RWPE1 (cell line): ENCODE measurements around the gene BSCL2.
A peak's percentile ranks its signal among the peaks of the same experiment; 100 is the strongest.

ENCODE experiments used
- CTCF ChIA-PET: fragments of 350-600 bp; sonication (Branson Sonifier 250); formaldehyde crosslinking; extraction: SDS; loops from one replicate; lab custom pipeline; 2021; lab: Yijun Ruan, JAX
- POLR2A ChIA-PET: fragments of 400-600 bp; formaldehyde crosslinking; extraction: SDS; loops from one replicate; lab custom pipeline; 2020; ENCODE audit warnings: antibody characterized with exemption; ENCODE audit not compliant: low non-redundant PET; lab: Yijun Ruan, JAX
- DNase-seq: peaks from one replicate; pipeline ENCODE4 v3.0.0; 2012; ENCODE audit warnings: low spot score
- H3K27ac ChIP-seq: fragments of 450-650 bp; 2 replicates; pipeline ENCODE4 v1.5.1; 2017
- CTCF ChIP-seq: fragments of 450-650 bp; conservative IDR thresholded peaks from 2 replicates; pipeline ENCODE4 v1.5.1; 2017; ENCODE audit warnings: low read depth, mild to moderate bottlenecking

The BSCL2 gene

GRCh38 chr11:62712276-62712812 is 5.1 kb upstream of the BSCL2 start:
- CTCF ChIA-PET, result interaction anchor here (0.6 kb wide), 2 partner anchors 65 to 123 kb away, joined by 4 read pairs; no protein-coding TSS in a partner anchor
- POLR2A ChIA-PET, result no interaction called here
- no peak for DNase-seq
- no peak overlapping the region for H3K27ac ChIP-seq
- TF ChIP-seq CTCF, result no peak

GRCh38 chr11:62710001-62710345 is 2.7 kb upstream of the BSCL2 start:
- DNase-seq, result no peak

GRCh38 chr11:62709247-62710000 is 2.2 kb upstream of the BSCL2 start:
- ChIA-PET POLR2A (interaction anchor here (0.6 to 1.0 kb wide), 3 partner anchors 9 to 44 kb away, joined by 4 to 6 read pairs (median 5); partner anchors contain the start of genes UBXN1 and ZBTB3), CTCF (interaction anchor here (0.6 kb wide), 2 partner anchors 43 to 77 kb away, joined by 3 to 5 read pairs; no protein-coding TSS in a partner anchor)
- peak; percentile 89 for DNase-seq
- no peak for TF ChIP-seq CTCF
- peak overlapping the region; percentile 98 for H3K27ac ChIP-seq

More at GRCh38 chr11:62710001-62710345, 2.7 kb upstream of the BSCL2 start:
- TF ChIP-seq CTCF, result no peak
- CTCF ChIA-PET, result no interaction called here
- POLR2A ChIA-PET, result interaction anchor here (0.6 to 1.0 kb wide), 2 partner anchors 10 to 44 kb away, joined by 4 to 5 read pairs; partner anchors contain the start of gene ZBTB3
- peak overlapping the region; percentile 98 for H3K27ac ChIP-seq

- POLR2A ChIA-PET, result interaction anchor here (0.6 to 1.0 kb wide), 2 partner anchors 30 to 45 kb away, joined by 4 to 6 read pairs; partner anchors contain the start of genes UBXN1 and ZBTB3
- DNase-seq, result no peak
- peak overlapping the region; percentile 98 for H3K27ac ChIP-seq
- CTCF ChIA-PET, result interaction anchor here (0.6 to 0.8 kb wide), 3 partner anchors 36 to 77 kb away, joined by 3 to 5 read pairs (median 3); partner anchors contain the start of gene LBHD1
- no peak for TF ChIP-seq CTCF
These were observed 1.6 kb upstream of the BSCL2 start for GRCh38 chr11:62708793-62709192.

GRCh38 chr11:62708392-62708791 is 1.2 kb upstream of the BSCL2 start:
- DNase-seq, result no peak
- ChIA-PET CTCF (interaction anchor here (0.6 to 0.8 kb wide), 2 partner anchors 36 to 42 kb away, joined by 3 read pairs; partner anchors contain the start of gene LBHD1), POLR2A (no interaction called here)
- H3K27ac ChIP-seq, result peak overlapping the region; percentile 98
- TF ChIP-seq CTCF, result no peak

GRCh38 chr11:62706850-62707247 is 375 bp downstream of the BSCL2 start:
- peak overlapping the region; percentile 98 for H3K27ac ChIP-seq
- CTCF ChIA-PET, result interaction anchor here (1.7 to 2.1 kb wide), 2 partner anchors 12 to 26 kb away, joined by 7 to 8 read pairs; no protein-coding TSS in a partner anchor
- no peak for TF ChIP-seq CTCF
- no peak for DNase-seq
- POLR2A ChIA-PET, result no interaction called here
